ENCODE data around the gene EHMT1. TPM values are rescaled to one million over a fixed set of nuclear protein-coding genes. Genes with fewer than 3 reads are reported as not detected.

Gene EHMT1
- total and polyA plus RNA-seq, 10 of the 15 experiments (the other 5 are each of a cell fraction or from before 2014, with no cell fraction given), result 2.9 to 100 (median 48.1) TPM

DNA sequence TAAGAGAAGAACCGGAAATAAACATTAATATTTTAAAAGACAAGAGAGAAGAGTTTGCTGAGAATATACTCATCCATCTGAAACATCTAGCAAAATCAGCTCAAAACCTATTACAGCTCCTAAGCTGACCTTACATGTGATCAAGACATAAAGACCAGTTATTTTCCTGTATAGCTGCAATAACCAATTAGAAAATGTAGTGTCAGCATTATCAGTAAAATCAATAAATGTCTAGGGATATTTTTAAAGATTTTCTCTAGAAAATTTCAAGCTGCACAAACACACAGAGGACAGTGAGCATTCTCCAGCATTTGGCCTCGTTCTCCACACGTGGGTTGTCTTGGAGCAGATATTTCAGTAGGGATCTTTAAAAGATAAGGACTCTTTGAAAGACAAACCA, 131.2 kb downstream of the EHMT1 start (continued):
- no peak for TF ChIP-seq SUPT20H (IDR thresholded peaks at IDR 0.05; ENCODE audit: borderline replicate concordance, control insufficient read depth, low read depth, low read length)
- TF ChIP-seq YY1 (IDR thresholded peaks at IDR 0.05; ENCODE audit: low read depth, low read length), result no peak
- TF ChIP-seq, protein P1, sequence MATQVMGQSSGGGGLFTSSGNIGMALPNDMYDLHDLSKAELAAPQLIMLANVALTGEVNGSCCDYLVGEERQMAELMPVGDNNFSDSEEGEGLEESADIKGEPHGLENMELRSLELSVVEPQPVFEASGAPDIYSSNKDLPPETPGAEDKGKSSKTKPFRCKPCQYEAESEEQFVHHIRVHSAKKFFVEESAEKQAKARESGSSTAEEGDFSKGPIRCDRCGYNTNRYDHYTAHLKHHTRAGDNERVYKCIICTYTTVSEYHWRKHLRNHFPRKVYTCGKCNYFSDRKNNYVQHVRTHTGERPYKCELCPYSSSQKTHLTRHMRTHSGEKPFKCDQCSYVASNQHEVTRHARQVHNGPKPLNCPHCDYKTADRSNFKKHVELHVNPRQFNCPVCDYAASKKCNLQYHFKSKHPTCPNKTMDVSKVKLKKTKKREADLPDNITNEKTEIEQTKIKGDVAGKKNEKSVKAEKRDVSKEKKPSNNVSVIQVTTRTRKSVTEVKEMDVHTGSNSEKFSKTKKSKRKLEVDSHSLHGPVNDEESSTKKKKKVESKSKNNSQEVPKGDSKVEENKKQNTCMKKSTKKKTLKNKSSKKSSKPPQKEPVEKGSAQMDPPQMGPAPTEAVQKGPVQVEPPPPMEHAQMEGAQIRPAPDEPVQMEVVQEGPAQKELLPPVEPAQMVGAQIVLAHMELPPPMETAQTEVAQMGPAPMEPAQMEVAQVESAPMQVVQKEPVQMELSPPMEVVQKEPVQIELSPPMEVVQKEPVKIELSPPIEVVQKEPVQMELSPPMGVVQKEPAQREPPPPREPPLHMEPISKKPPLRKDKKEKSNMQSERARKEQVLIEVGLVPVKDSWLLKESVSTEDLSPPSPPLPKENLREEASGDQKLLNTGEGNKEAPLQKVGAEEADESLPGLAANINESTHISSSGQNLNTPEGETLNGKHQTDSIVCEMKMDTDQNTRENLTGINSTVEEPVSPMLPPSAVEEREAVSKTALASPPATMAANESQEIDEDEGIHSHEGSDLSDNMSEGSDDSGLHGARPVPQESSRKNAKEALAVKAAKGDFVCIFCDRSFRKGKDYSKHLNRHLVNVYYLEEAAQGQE (IDR thresholded peaks at IDR 0.05; ENCODE audit: low read depth, low read length), result no peak
- no peak for TF ChIP-seq MTA2 (IDR thresholded peaks at IDR 0.05; ENCODE audit: low read depth)
- TF ChIP-seq KLF5 (IDR thresholded peaks at IDR 0.05; ENCODE audit: partially characterized antibody), result no peak
- TF ChIP-seq RUNX3 (IDR thresholded peaks at IDR 0.05; ENCODE audit: low read length), result no peak
- no peak for TF ChIP-seq BACH1 (IDR thresholded peaks at IDR 0.05; ENCODE audit: borderline replicate concordance)
- TF ChIP-seq EP300 (IDR thresholded peaks at IDR 0.05; ENCODE audit: borderline replicate concordance in 1 of 2, control insufficient read depth in 1 of 2, low read depth in 2 of 2, low read length in 2 of 2), result no peak
- no peak for TF ChIP-seq HCFC1 (IDR thresholded peaks at IDR 0.05; ENCODE audit: low read length)
- TF ChIP-seq GATAD2B (conservative IDR thresholded peaks at IDR 0.05; ENCODE audit: low read depth), result no peak
- TF ChIP-seq ASH2L (IDR thresholded peaks at IDR 0.05; ENCODE audit: borderline replicate concordance, low read depth), result no peak

Data from GM12878 (cell line).